GM12878 (cell line): ENCODE data around the gene CDH2.

ENCODE experiments used
- ETV6 ChIP-seq, 2 experiments: fragments of 450-650 bp in 1 of 2; IDR thresholded peaks in 1 of 2; conservative IDR thresholded peaks in 1 of 2; 2 replicates each; pipeline ENCODE4 v1.6.1; 2014; ENCODE audit warnings: antibody characterized with exemption in 1 of 2, borderline replicate concordance in 1 of 2, low read depth in 1 of 2, mild to moderate bottlenecking in 1 of 2, moderate library complexity in 1 of 2
- EZH2 ChIP-seq: IDR thresholded peaks from 2 replicates; pipeline ENCODE4 v1.6.1; 2012; ENCODE audit warnings: low read depth, mild to moderate bottlenecking, control low read depth, inconsistent platforms, low read length, borderline replicate concordance; ENCODE audit not compliant: control insufficient read depth
- HDGF ChIP-seq: fragments of 450-650 bp; IDR thresholded peaks from 2 replicates; pipeline ENCODE4 v1.6.1; 2016; ENCODE audit warnings: antibody characterized with exemption
- KDM1A ChIP-seq: fragments of 200-600 bp; sonication (generic); IDR thresholded peaks from 2 replicates; pipeline ENCODE4 v1.6.1; 2016; ENCODE audit warnings: borderline replicate concordance
- POLR2A ChIP-seq: IDR thresholded peaks from 2 replicates; pipeline ENCODE4 v1.6.1; 2011; ENCODE audit warnings: low read depth, mild to moderate bottlenecking, low read length
- SIN3A ChIP-seq: IDR thresholded peaks from 2 replicates; pipeline ENCODE4 v1.6.1; 2012; ENCODE audit warnings: low read depth, low read length, improper control_type of control experiment
- ZNF24 ChIP-seq: fragments of 450-650 bp; IDR thresholded peaks from 2 replicates; pipeline ENCODE4 v1.6.1; 2017; ENCODE audit warnings: antibody characterized with exemption, mild to moderate bottlenecking
- TF ChIP-seq, protein P1 (sequence below): IDR thresholded peaks from 2 replicates; pipeline ENCODE4 v1.6.1; 2011; ENCODE audit warnings: low read depth, low read length, improper control_type of control experiment, borderline replicate concordance
- TF ChIP-seq, protein P2 (sequence below), 3 experiments: IDR thresholded peaks in 2 of 3; conservative IDR thresholded peaks in 1 of 3; 2 replicates each; pipeline ENCODE4 v1.5.1; 2011; ENCODE audit warnings: low read depth in 3 of 3, low read length in 3 of 3, mild to moderate bottlenecking in 3 of 3, control low read depth in 2 of 3, moderate library complexity in 2 of 3, inconsistent platforms in 1 of 3, mixed read lengths in 1 of 3; ENCODE audit not compliant: control insufficient read depth in 2 of 3, insufficient read depth in 1 of 3; ENCODE audit errors: extremely low read depth in 1 of 3
- TF ChIP-seq, protein P3 (sequence below): IDR thresholded peaks from 2 replicates; pipeline ENCODE4 v1.6.1; 2012; ENCODE audit warnings: mild to moderate bottlenecking, low read depth, low read length
- TF ChIP-seq, protein P4 (sequence below): fragments of 450-650 bp; formaldehyde crosslinking; IDR thresholded peaks from 2 replicates; pipeline ENCODE4 v1.5.0; 2022; ENCODE audit warnings: mild to moderate bottlenecking, missing genetic modification characterization

DNA sequence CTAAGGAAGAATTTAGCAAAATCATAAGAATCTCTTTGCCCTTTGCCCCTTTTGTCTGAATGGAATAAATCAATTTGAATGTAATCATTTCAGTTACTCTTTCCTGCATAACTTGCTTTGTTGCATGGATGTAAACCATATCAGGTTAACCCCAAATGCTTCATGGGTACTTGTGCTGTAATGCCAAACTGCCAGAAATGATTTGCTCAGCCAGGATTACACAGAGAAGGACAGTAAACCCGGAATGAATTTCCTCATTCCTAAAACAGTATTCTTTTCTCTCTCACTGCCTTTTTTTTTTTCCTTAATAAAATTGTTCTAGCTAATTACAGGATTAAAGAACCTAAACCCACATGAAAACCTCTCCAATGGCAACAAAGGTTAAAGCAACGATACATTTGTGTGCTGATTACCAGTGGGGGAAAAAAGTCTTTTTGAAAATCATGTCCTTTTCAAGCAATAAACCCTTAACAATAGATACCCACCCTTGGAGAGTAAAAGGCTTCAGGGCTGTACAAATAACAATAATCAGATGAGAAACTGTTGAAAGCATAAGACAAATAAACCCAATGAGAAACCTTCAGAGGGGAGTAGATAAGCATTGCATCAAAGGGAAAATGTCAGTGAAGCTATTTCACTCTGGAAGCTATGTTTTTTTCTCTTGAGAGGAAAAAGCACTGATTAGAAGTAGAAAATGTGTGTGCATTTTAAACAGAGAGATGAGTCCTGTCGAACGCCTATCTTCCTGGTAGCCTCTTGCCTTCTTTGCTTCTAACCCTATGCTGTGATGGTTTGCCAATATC lies 275.3 kb downstream of the CDH2 start:
- TF ChIP-seq, protein P1, sequence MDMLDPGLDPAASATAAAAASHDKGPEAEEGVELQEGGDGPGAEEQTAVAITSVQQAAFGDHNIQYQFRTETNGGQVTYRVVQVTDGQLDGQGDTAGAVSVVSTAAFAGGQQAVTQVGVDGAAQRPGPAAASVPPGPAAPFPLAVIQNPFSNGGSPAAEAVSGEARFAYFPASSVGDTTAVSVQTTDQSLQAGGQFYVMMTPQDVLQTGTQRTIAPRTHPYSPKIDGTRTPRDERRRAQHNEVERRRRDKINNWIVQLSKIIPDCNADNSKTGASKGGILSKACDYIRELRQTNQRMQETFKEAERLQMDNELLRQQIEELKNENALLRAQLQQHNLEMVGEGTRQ, result no peak
- TF ChIP-seq ETV6 (conservative IDR thresholded peaks at IDR 0.05 in 1 of 2, IDR thresholded peaks at IDR 0.05 in 1 of 2; ENCODE audit: borderline replicate concordance in 1 of 2, low read depth in 1 of 2), result no peak
- TF ChIP-seq HDGF, result no peak
- no peak for TF ChIP-seq POLR2A
- no peak for TF ChIP-seq ZNF24
- TF ChIP-seq, protein P2, sequence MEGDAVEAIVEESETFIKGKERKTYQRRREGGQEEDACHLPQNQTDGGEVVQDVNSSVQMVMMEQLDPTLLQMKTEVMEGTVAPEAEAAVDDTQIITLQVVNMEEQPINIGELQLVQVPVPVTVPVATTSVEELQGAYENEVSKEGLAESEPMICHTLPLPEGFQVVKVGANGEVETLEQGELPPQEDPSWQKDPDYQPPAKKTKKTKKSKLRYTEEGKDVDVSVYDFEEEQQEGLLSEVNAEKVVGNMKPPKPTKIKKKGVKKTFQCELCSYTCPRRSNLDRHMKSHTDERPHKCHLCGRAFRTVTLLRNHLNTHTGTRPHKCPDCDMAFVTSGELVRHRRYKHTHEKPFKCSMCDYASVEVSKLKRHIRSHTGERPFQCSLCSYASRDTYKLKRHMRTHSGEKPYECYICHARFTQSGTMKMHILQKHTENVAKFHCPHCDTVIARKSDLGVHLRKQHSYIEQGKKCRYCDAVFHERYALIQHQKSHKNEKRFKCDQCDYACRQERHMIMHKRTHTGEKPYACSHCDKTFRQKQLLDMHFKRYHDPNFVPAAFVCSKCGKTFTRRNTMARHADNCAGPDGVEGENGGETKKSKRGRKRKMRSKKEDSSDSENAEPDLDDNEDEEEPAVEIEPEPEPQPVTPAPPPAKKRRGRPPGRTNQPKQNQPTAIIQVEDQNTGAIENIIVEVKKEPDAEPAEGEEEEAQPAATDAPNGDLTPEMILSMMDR (IDR thresholded peaks at IDR 0.05 in 2 of 3, conservative IDR thresholded peaks at IDR 0.05 in 1 of 3; ENCODE audit: control insufficient read depth in 2 of 3, extremely low read depth in 1 of 3, insufficient read depth in 1 of 3, low read depth in 3 of 3, low read length in 3 of 3), result no peak
- no peak for TF ChIP-seq KDM1A
- TF ChIP-seq EZH2, result no peak
- TF ChIP-seq, protein P3, sequence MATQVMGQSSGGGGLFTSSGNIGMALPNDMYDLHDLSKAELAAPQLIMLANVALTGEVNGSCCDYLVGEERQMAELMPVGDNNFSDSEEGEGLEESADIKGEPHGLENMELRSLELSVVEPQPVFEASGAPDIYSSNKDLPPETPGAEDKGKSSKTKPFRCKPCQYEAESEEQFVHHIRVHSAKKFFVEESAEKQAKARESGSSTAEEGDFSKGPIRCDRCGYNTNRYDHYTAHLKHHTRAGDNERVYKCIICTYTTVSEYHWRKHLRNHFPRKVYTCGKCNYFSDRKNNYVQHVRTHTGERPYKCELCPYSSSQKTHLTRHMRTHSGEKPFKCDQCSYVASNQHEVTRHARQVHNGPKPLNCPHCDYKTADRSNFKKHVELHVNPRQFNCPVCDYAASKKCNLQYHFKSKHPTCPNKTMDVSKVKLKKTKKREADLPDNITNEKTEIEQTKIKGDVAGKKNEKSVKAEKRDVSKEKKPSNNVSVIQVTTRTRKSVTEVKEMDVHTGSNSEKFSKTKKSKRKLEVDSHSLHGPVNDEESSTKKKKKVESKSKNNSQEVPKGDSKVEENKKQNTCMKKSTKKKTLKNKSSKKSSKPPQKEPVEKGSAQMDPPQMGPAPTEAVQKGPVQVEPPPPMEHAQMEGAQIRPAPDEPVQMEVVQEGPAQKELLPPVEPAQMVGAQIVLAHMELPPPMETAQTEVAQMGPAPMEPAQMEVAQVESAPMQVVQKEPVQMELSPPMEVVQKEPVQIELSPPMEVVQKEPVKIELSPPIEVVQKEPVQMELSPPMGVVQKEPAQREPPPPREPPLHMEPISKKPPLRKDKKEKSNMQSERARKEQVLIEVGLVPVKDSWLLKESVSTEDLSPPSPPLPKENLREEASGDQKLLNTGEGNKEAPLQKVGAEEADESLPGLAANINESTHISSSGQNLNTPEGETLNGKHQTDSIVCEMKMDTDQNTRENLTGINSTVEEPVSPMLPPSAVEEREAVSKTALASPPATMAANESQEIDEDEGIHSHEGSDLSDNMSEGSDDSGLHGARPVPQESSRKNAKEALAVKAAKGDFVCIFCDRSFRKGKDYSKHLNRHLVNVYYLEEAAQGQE, result no peak
- TF ChIP-seq, protein P4, sequence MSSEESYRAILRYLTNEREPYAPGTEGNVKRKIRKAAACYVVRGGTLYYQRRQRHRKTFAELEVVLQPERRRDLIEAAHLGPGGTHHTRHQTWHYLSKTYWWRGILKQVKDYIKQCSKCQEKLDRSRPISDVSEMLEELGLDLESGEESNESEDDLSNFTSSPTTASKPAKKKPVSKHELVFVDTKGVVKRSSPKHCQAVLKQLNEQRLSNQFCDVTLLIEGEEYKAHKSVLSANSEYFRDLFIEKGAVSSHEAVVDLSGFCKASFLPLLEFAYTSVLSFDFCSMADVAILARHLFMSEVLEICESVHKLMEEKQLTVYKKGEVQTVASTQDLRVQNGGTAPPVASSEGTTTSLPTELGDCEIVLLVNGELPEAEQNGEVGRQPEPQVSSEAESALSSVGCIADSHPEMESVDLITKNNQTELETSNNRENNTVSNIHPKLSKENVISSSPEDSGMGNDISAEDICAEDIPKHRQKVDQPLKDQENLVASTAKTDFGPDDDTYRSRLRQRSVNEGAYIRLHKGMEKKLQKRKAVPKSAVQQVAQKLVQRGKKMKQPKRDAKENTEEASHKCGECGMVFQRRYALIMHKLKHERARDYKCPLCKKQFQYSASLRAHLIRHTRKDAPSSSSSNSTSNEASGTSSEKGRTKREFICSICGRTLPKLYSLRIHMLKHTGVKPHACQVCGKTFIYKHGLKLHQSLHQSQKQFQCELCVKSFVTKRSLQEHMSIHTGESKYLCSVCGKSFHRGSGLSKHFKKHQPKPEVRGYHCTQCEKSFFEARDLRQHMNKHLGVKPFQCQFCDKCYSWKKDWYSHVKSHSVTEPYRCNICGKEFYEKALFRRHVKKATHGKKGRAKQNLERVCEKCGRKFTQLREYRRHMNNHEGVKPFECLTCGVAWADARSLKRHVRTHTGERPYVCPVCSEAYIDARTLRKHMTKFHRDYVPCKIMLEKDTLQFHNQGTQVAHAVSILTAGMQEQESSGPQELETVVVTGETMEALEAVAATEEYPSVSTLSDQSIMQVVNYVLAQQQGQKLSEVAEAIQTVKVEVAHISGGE (CRISPR knock-in tag), result no peak
- no peak for TF ChIP-seq SIN3A
